Activated CD4-positive, alpha-beta memory T cell treated with anti-CD3 and anti-CD28 coated beads, Interleukin-2, amount 10 ng/mL, durations not matched to agents 7 days and 5 days (primary cell): ENCODE data around the gene ZMAT2. TPM values are rescaled to one million over a fixed set of nuclear protein-coding genes. Genes with fewer than 3 reads are reported as not detected.

Experiments
- total RNA-seq, 2 experiments: library from RNA; stranded (reverse); gene quantifications; one replicate each; pipeline ENCODE4 v1.2.3, GENCODE V29; 2021

The ZMAT2 gene
- total RNA-seq, 2 experiments from 2014 or later: 52.0 to 52.7 TPM

Other genes starting within 250 kb of the ZMAT2 start
- 10 to 100 TPM in 1 of 2 experiments, 1 to 10 TPM in 1; 8.0 to 11.6 TPM for gene EIF4EBP3, start 152.8 kb upstream of the ZMAT2 start, total RNA-seq
- 10 to 100 TPM; 37.4 to 38.3 TPM for gene SRA1, start 143.0 kb upstream of the ZMAT2 start, total RNA-seq
- 10 to 100 TPM; 23.7 to 27.5 TPM for gene APBB3, start 135.8 kb upstream of the ZMAT2 start, total RNA-seq
- gene SLC35A4, start 135.6 kb upstream of the ZMAT2 start, total RNA-seq: 10 to 100 TPM; 78.9 to 82.1 TPM
- gene CD14, start 67.3 kb upstream of the ZMAT2 start, total RNA-seq: under 1 TPM; 0.23 to 0.38 TPM
- 10 to 100 TPM; 28.9 to 29.0 TPM for gene TMCO6, start 61.0 kb upstream of the ZMAT2 start, total RNA-seq
- 10 to 100 TPM; 73.0 to 83.8 TPM for gene NDUFA2, start 52.8 kb upstream of the ZMAT2 start, total RNA-seq
- gene IK, start 52.6 kb upstream of the ZMAT2 start, total RNA-seq: 100 to 1,000 TPM; 123 to 126 TPM
- 10 to 100 TPM; 35.0 to 35.2 TPM for gene WDR55, start 35.5 kb upstream of the ZMAT2 start, total RNA-seq
- 1 to 10 TPM; 2.2 to 2.5 TPM for gene DND1, start 26.9 kb upstream of the ZMAT2 start, total RNA-seq
- gene HARS1, start 9.1 kb upstream of the ZMAT2 start, total RNA-seq: 10 to 100 TPM; 66.0 to 70.2 TPM
- 10 to 100 TPM; 30.6 to 34.7 TPM for gene HARS2, start 9.0 kb upstream of the ZMAT2 start, total RNA-seq
- not detected for gene PCDHA1, start 85.7 kb downstream of the ZMAT2 start, total RNA-seq
- not detected for gene PCDHA2, start 94.4 kb downstream of the ZMAT2 start, total RNA-seq
- gene PCDHA3, start 100.6 kb downstream of the ZMAT2 start, total RNA-seq: not detected
- gene PCDHA4, start 106.6 kb downstream of the ZMAT2 start, total RNA-seq: not detected
- not detected for gene PCDHA5, start 121.2 kb downstream of the ZMAT2 start, total RNA-seq
- not detected for gene PCDHA6, start 127.5 kb downstream of the ZMAT2 start, total RNA-seq
- not detected for gene PCDHA7, start 133.8 kb downstream of the ZMAT2 start, total RNA-seq
- not detected for gene PCDHA8, start 140.7 kb downstream of the ZMAT2 start, total RNA-seq
- not detected for gene PCDHA9, start 147.9 kb downstream of the ZMAT2 start, total RNA-seq
- not detected for gene PCDHA10, start 155.4 kb downstream of the ZMAT2 start, total RNA-seq
- gene PCDHA11, start 168.5 kb downstream of the ZMAT2 start, total RNA-seq: not detected
- not detected for gene PCDHA12, start 174.9 kb downstream of the ZMAT2 start, total RNA-seq
- not detected for gene PCDHA13, start 181.7 kb downstream of the ZMAT2 start, total RNA-seq
- gene PCDHAC1, start 225.9 kb downstream of the ZMAT2 start, total RNA-seq: not detected